CD4-positive, alpha-beta T cell treated with Interleukin-2 at 100 ng/mL for 4 hours (primary cell): ENCODE results near the gene ITM2C.

Experiments
- DNase-seq: peaks from one replicate; pipeline ENCODE4 v3.0.0-alpha.2; 2020; ENCODE audit warnings: low spot score

Gene ITM2C

DNA sequence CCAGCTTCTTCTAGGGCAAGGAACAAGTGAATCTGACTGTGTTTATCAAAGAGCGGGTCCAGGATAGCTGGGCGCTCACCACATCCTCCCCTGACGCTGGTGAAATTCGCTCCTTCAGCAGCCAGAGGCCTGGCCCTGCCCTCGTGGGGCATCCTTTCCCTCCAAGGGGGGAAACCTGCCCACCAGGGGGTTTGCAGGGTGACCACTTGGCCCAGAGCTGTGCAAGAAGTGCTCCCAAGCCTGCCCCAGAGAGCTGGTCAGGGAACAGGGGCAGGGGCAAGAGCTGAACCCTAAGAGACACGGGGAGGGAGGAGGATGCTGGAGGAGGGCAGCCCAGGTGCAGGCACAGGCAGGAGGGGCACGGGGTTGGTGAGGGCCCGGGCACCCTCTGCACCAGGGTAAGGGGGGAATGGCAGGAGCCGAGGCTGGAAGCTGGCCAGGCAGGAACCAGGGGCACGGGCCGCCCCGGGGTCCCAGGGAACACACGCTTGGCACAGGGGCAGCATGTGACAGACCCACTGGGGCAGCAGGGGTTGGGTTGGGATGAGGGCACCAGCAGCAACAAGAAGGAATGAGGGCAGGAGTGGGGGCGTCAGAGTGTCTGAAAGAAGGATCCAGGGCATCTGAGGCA lies 63.1 kb downstream of the ITM2C start:
- no peak for DNase-seq
